Measurements from ENCODE around the gene CDK11B. TPM values are rescaled to one million over a fixed set of nuclear protein-coding genes. Genes with fewer than 3 reads are reported as not detected.

Gene CDK11B
- total and polyA plus RNA-seq, 2 donors (not counting 1 experiment from before 2014, with no cell fraction given), result 14.1 to 36.3 TPM

GRCh38 chr1:1621173-1622009 is 37.4 kb downstream of the CDK11B start:
- ATAC-seq (ENCODE audit: low read depth) (no peak), DNase-seq (no peak)
- no peak overlapping the region for H3K27ac Mint-ChIP-seq
- no peaks in the 10 kb centered on the region for H3K27me3 Mint-ChIP-seq
- POLR2A ChIA-PET, result interaction anchor here (0.6 kb wide), 1 partner anchor 24 kb away, joined by 4 read pairs; no protein-coding TSS in a partner anchor
- peaks cover 7% of the 10 kb centered on the region in 2 donors for H3K4me1 ChIP-seq (ENCODE audit: control insufficient read depth in 2 of 2, insufficient read depth in 2 of 2, low read length in 2 of 2)
- H4K20me1 ChIP-seq (ENCODE audit: control insufficient read depth, insufficient read depth, low read length, poor library complexity, severe bottlenecking), result peaks cover 18% of the 10 kb centered on the region
- no peak for TF ChIP-seq EZH2 (IDR thresholded peaks at IDR 0.05; ENCODE audit: borderline replicate concordance, insufficient read depth, low read depth, low read length, poor library complexity, severe bottlenecking)
- no peak for TF ChIP-seq CTCF (IDR thresholded peaks at IDR 0.05)
- H3K27me3 ChIP-seq (replicated peaks in 1 of 4; ENCODE audit: control extremely low read depth in 1 of 4, control insufficient read depth in 3 of 4, insufficient read depth in 4 of 4, low read length in 3 of 4), result no peaks in the 10 kb centered on the region
- H3K9ac ChIP-seq (ENCODE audit: low read length), result no peak overlapping the region
- peaks cover 11% of the 10 kb centered on the region for H3K4me1 Mint-ChIP-seq
- H3K9me3 ChIP-seq (ENCODE audit: control extremely low read depth in 1 of 3, control insufficient read depth in 2 of 3, insufficient read depth in 1 of 3, low read length in 2 of 3), result no peaks in the 10 kb centered on the region
- H3K27ac ChIP-seq (ENCODE audit: low read length in 2 of 2), result no peak overlapping the region
- no peak overlapping the region for H3K4me2 ChIP-seq (replicated peaks; ENCODE audit: low read depth, low read length, poor library complexity, severe bottlenecking)
- H3K79me2 ChIP-seq (ENCODE audit: control insufficient read depth, insufficient read depth, low read length), result peaks cover 16% of the 10 kb centered on the region
- peaks cover 0 to 5% of the 10 kb centered on the region in 2 experiments for H3K36me3 ChIP-seq (replicated peaks in 1 of 2; ENCODE audit: control extremely low read depth in 1 of 2, control insufficient read depth in 1 of 2, extremely low read depth in 1 of 2, insufficient read depth in 2 of 2, low read length in 1 of 2)
- intact Hi-C loops (cut with micrococcal nuclease), result no loop called here
- CTCF ChIA-PET, result no interaction called here
- no peaks in the 10 kb centered on the region for H3K9me3 Mint-ChIP-seq (ENCODE audit: insufficient read depth)
- H3K4me3 ChIP-seq (ENCODE audit: control extremely low read depth in 1 of 5, extremely low read depth in 1 of 5, insufficient read depth in 1 of 5, low read depth in 2 of 5, low read length in 4 of 5), result no peak overlapping the region
- no peak overlapping the region for H2AFZ ChIP-seq (ENCODE audit: insufficient read depth, low read depth, low read length, poor library complexity, severe bottlenecking)
- H3K4me3 Mint-ChIP-seq, result no peak overlapping the region
- 93% methylated on average over 31 of the region's 31 CpGs for WGBS (ENCODE audit: insufficient coverage)

All from B cell (primary cell).